OCI-LY3 (cell line): ENCODE measurements around the gene CLDN22.
A peak's percentile ranks its signal among the peaks of the same experiment; 100 is the strongest.

Experiments
- H2AFZ ChIP-seq: fragments of 200-600, 300-600 bp; shearing (Covaris generic); 2 replicates; pipeline ENCODE4 v1.6.0; 2014; ENCODE audit warnings: antibody characterized with exemption, low read depth, low read length
- H3K27ac ChIP-seq: fragments of 200-600, 300-600 bp; sonication (generic); 2 replicates; pipeline ENCODE4 v1.5.1; 2014; ENCODE audit warnings: mild to moderate bottlenecking, low read length, moderate library complexity, mixed read lengths
- H3K27me3 ChIP-seq: fragments of 200-600, 300-600 bp; sonication (generic); 2 replicates; pipeline ENCODE4 v1.6.1; 2014; ENCODE audit warnings: low read depth, low read length, mixed read lengths
- H3K36me3 ChIP-seq: fragments of 200-600, 300-600 bp; sonication (generic); replicated peaks from 2 replicates; pipeline ENCODE3; 2014; ENCODE audit warnings: low read depth, low read length, mixed read lengths
- H3K4me1 ChIP-seq: fragments of 300-600, 200-600 bp; sonication (generic); 2 replicates; pipeline ENCODE4 v1.6.1; 2014; ENCODE audit warnings: low read length, mixed read lengths
- H3K4me2 ChIP-seq: fragments of 200-600, 300-600 bp; sonication (generic); 2 replicates; pipeline ENCODE4 v1.6.1; 2014; ENCODE audit warnings: low read length, mixed read lengths
- H3K4me3 ChIP-seq: fragments of 300-600, 200-600 bp; sonication (generic); 2 replicates; pipeline ENCODE4 v1.5.1; 2014; ENCODE audit warnings: antibody characterized with exemption, mild to moderate bottlenecking, low read length, moderate library complexity
- H3K79me2 ChIP-seq: fragments of 300-600, 200-600 bp; shearing (Covaris generic); 2 replicates; pipeline ENCODE4 v1.6.1; 2014; ENCODE audit warnings: mild to moderate bottlenecking, low read length, mixed read lengths
- H3K9ac ChIP-seq: fragments of 300-600, 200-600 bp; shearing (Covaris generic); 2 replicates; pipeline ENCODE4 v1.6.0; 2014; ENCODE audit warnings: mild to moderate bottlenecking, low read length, moderate library complexity
- H3K9me3 ChIP-seq: fragments of 200-600, 300-600 bp; shearing (Covaris generic); 2 replicates; pipeline ENCODE4 v1.6.1; 2014; ENCODE audit warnings: low read length, mixed read lengths; ENCODE audit not compliant: insufficient read depth
- H4K20me1 ChIP-seq: fragments of 200-600, 300-600 bp; sonication (generic); 2 replicates; pipeline ENCODE4 v1.6.1; 2016; ENCODE audit warnings: low read length, mixed read lengths; ENCODE audit not compliant: insufficient read depth
- EZH2phosphoT487 ChIP-seq: fragments of 200-600 bp; shearing (Covaris generic); IDR thresholded peaks from 2 replicates; pipeline ENCODE4 v1.6.1; 2018; ENCODE audit warnings: antibody characterized with exemption, mixed run types, low read depth
- TF ChIP-seq, protein P1 (sequence below): fragments of 200-600, 300-600 bp; sonication (generic); IDR thresholded peaks from 2 replicates; pipeline ENCODE4 v1.5.1; 2014; ENCODE audit warnings: antibody characterized with exemption, low read length, low read depth

Gene CLDN22

DNA sequence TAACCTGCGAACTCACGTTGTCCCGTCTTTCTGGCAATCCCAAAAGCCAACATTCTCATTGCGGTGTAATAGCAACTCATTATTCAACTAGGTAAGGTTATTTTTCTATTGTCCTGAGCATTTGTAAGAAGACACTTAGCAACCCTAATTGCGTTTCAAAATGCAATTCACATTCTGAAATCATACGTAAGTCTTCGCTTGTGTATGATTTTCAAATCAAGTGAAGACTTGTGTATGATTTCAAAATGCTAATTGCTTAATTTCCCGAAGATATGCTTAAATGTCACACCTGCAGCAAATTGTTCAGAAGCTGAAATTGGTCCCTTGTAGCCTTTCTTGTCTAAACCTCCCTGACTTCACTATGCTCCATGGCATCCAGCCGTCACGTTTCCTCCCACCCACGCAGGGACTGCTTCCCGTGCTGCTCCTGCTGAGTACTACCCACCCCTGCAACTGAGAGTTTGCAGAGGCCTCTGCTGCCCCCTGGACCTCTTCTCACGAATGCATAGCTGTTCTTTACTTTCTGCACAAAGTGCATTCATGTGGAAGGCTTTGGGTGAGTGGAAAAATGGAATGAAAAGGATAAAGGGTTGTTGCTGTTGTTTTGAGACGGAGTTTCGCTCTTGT, 43.0 kb upstream of the CLDN22 start:
- TF ChIP-seq, protein P1, sequence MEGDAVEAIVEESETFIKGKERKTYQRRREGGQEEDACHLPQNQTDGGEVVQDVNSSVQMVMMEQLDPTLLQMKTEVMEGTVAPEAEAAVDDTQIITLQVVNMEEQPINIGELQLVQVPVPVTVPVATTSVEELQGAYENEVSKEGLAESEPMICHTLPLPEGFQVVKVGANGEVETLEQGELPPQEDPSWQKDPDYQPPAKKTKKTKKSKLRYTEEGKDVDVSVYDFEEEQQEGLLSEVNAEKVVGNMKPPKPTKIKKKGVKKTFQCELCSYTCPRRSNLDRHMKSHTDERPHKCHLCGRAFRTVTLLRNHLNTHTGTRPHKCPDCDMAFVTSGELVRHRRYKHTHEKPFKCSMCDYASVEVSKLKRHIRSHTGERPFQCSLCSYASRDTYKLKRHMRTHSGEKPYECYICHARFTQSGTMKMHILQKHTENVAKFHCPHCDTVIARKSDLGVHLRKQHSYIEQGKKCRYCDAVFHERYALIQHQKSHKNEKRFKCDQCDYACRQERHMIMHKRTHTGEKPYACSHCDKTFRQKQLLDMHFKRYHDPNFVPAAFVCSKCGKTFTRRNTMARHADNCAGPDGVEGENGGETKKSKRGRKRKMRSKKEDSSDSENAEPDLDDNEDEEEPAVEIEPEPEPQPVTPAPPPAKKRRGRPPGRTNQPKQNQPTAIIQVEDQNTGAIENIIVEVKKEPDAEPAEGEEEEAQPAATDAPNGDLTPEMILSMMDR: peak; percentile 20
- no peak for TF ChIP-seq EZH2phosphoT487
- Histone ChIP-seq H3K79me2 (no peaks in the 10 kb centered on the region), H3K4me2 (no peak overlapping the region), H2AFZ (no peak overlapping the region), H3K9ac (no peak overlapping the region), H3K4me3 (no peak overlapping the region), H3K27ac (no peak overlapping the region), H3K36me3 (no peaks in the 10 kb centered on the region), H3K27me3 (no peaks in the 10 kb centered on the region), H3K4me1 (peaks cover 14% of the 10 kb centered on the region), H3K9me3 (no peaks in the 10 kb centered on the region), H4K20me1 (no peaks in the 10 kb centered on the region)

DNA sequence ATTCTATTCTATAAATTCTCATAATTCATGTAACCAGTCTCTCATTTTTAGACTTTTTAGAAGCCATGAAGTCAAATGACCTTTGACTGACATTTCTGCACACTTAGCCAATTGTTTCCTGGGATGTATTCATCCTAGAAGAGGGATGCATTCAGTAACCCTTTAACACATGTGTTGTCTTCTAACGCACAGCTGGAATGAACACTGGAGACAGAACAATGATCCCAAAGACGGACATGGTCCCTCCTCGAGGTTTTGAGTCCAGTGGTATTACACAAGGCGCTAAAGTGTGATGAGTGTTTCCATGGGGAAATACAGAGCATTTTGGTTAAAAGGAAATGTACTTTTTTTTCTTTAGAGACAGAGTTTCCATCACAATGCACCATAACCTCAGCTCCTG, 42.0 kb upstream of the CLDN22 start:
- H4K20me1 ChIP-seq: no peaks in the 10 kb centered on the region

DNA sequence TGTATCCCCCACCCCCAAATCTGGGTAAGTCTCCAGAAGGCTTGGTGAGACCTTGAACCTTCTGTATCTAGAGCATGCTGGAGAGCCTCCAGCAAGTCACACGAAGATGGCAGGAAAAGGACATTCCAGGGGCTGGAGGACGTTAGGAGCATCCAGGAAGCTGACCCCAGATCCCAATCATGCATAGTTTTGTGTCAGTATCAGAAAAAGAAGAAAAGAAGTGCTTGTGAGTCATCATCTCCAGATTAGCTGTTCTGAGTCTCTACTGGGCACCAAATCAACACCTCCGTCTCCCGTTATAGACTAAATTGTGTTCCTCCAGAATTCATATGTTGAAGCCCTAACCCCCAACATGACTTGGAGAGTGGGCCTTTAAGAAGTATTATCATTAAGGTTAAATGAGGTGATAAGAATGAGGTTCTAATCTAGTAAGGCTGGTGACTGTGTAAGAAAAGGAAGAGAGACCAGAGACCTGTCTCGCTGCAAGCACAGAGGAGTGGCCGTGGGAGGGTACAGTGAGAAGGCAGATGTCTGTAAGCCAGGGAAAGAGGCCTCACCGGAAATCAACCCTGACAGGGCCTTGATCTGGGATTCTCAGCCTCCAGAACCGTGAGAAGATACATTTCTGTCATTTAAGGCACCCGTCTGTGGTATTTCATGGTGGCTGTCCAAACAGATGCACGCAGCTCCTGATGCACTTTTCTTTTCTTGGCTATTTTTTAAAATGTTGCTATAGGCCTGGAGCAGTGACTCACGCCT, 40.3 kb upstream of the CLDN22 start:
- no peaks in the 10 kb centered on the region for H3K27me3 ChIP-seq
- H3K27ac ChIP-seq: no peak overlapping the region
- no peak overlapping the region for H2AFZ ChIP-seq
- no peaks in the 10 kb centered on the region for H3K9me3 ChIP-seq
- H3K4me3 ChIP-seq: no peak overlapping the region
- H3K9ac ChIP-seq: no peak overlapping the region
- H3K36me3 ChIP-seq: no peaks in the 10 kb centered on the region
- H4K20me1 ChIP-seq: no peaks in the 10 kb centered on the region
- TF ChIP-seq, protein P1: no peak
- no peak for TF ChIP-seq EZH2phosphoT487
- H3K4me1 ChIP-seq: peaks cover 13% of the 10 kb centered on the region
- no peaks in the 10 kb centered on the region for H3K79me2 ChIP-seq
- no peak overlapping the region for H3K4me2 ChIP-seq

More for the DNA sequence above, 42.0 kb upstream of the CLDN22 start:
- Histone ChIP-seq H3K27me3 (no peaks in the 10 kb centered on the region), H3K79me2 (no peaks in the 10 kb centered on the region), H3K9ac (no peak overlapping the region), H3K36me3 (no peaks in the 10 kb centered on the region), H3K4me2 (no peak overlapping the region), H3K4me3 (no peak overlapping the region), H3K27ac (no peak overlapping the region), H3K4me1 (peaks cover 13% of the 10 kb centered on the region), H2AFZ (no peak overlapping the region), H3K9me3 (no peaks in the 10 kb centered on the region)
- TF ChIP-seq EZH2phosphoT487: no peak
- TF ChIP-seq, protein P1: no peak

DNA sequence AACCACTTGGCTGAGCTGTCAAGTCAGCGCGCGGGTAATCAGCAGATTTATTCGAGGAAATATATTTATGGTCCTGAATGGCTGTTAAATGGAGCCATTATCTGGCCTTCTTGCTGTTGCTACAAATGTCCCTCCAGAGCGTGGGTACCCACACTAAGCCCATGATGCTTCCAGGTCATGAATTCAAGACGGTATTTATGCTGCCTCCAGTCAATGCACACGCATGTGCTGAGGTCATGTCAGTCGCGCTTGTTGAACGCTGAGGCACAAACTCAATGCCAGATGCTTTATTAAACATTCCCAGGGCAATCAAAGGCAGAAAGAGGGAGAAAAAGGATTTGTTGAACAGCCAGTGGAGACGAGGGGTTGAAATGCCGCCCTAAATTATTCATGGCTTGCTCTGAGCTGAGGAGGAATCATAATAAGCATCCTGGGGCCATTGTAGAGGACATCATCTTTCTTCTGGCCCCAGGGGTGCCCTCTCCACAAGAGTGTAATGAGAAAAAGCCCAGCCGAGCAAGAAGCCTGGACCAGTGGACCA, 38.2 kb upstream of the CLDN22 start:
- no peak overlapping the region for H3K4me2 ChIP-seq
- H3K27ac ChIP-seq: no peak overlapping the region
- H3K79me2 ChIP-seq: no peaks in the 10 kb centered on the region
- no peaks in the 10 kb centered on the region for H3K9me3 ChIP-seq
- H3K36me3 ChIP-seq: no peaks in the 10 kb centered on the region
- no peaks in the 10 kb centered on the region for H4K20me1 ChIP-seq
- H2AFZ ChIP-seq: no peak overlapping the region
- TF ChIP-seq, protein P1: no peak
- no peak for TF ChIP-seq EZH2phosphoT487
- no peaks in the 10 kb centered on the region for H3K27me3 ChIP-seq
- H3K4me3 ChIP-seq: no peak overlapping the region
- H3K4me1 ChIP-seq: peaks cover 8% of the 10 kb centered on the region
- H3K9ac ChIP-seq: no peak overlapping the region
